HG03097 (cell line): ENCODE measurements around the gene DNAH17.

Source experiments
- ATAC-seq: cut with Tn5 transposase; IDR thresholded peaks from one replicate; pipeline ENCODE4 v1.9.1; 2021; ENCODE audit not compliant: unreplicated experiment, low FRiP score

Gene DNAH17

DNA sequence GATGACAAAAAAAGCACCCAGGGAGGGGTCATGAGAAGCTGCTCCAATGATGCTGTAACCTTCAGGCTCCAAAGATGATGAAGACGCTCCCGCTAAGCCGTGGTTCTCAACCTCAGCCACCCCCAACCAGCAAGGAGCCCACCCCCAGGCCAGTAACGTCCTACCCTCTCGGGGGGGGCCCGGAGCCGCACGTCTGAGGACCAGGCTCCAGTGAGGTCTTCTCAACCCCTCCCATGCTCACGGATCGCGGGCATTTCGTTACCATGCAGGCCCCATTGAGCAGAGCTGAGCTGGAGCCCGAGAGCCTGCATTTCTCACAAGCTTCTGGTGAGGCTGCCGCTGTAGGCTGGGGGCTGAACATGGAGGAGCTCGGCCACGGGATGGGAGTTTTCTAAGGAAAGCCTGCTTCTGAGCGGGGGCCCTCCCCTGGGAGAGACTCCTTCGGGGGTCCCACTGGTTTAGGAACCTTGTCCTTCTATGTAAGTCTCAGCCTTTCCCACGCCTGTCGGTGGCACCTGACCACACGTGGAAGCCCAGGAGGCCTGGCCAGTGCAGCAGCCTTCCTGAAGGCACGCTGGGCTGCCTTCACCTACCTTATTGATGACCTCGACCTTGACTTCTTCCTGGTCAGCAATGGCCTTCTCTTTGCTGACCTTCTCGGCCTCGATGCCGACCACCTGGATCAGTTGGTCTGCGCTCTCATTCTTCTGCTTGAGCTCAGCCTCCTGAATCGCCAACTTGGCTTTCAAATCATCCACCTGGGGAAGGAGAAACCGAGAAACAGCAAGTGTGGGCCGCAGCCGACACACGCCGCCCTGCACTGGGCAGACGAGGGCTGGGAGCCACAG is 116.0 kb downstream of the DNAH17 start:
- no peak for ATAC-seq

DNA sequence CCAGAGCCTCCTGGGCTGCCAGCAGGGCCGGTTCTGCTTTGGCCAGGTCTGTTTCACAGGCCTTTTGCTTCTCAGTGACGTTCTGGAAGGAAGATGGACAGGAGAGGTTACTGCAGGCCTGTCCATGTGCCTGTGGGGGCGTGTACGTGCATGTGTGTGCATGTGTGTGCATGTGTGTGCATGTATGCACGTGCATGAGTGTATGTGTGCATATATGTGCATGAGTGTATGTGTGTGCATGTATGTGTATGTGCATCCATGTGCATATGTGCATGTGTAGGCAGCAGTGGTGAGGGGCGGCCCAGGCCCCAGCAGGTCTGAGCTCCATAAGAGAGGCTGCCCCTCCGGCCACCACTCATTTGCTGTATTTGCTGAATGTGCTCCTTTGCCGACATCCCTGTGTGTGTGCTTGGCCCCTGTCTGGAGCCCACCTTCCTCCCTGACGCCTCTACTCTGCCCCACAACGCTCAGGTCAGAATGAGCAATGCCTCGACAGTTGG is 117.0 kb downstream of the DNAH17 start:
- ATAC-seq: no peak

DNA sequence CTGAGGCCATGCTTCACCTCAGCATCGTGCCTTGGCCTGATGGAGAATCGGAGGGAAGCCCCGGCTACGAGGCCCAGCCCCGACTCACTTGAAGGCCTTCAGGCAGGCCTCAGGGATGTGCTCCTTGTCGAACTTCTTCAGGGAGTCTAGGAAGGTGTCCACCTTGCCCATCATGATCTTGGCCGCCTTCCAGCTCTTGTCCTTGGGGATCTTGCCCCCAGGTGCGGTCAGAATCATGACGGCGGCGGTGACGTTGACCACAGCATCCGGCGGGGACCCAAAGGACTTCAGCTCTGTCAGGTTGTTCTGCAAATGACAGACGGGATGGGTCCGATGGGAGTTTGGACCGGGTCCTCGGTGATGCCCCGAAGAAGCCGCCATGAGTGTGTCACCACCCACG is 117.5 kb downstream of the DNAH17 start:
- ATAC-seq: no peak

DNA sequence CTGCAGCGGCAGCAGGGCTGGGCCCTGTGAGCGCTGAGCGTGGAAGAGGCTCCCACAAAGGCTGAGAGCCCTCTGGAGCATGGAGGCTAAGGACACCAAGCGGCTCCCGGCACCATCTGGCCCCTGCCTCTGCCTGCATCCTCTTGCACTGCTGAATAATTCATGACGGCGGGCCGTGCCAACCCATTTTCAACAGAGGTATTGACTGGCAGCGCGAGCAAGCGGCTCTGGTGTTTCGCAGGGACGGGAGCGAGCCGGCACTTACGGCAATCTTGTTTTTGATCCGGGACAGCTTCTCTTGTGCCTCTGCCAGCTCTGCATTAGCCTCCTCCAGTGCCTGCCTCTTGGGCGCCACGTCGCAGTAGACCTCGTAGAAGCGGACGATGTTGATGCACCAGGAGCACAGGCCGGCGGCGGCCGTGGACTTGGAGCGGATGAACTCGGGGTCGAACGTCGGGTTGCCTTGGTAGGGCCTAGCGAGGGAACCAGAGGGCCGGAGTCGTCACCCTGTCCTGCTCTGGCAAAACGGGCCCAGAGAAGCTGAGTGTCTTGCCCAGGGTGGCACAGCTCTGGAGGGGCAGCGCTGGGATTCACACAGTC is 118.4 kb downstream of the DNAH17 start:
- no peak for ATAC-seq

DNA sequence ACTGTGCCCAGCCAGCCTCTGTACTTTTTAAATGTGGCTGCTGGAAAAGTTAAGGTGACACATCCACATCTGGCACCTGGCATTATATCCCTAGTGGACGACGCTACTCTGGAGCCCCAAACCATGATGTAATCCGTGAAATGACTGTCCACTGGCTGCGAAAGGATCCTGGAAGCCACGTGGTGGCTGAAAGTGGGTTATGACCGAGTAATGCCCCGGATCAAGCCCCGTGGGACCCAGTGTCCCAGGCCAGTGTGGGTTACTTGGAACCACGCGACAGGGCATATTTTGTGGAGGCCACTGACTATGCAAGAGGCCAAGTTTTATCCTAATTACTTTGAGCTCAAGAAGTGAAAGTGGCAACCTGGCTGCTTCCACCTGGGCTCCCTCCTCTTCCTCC is 119.1 kb downstream of the DNAH17 start:
- no peak for ATAC-seq

DNA sequence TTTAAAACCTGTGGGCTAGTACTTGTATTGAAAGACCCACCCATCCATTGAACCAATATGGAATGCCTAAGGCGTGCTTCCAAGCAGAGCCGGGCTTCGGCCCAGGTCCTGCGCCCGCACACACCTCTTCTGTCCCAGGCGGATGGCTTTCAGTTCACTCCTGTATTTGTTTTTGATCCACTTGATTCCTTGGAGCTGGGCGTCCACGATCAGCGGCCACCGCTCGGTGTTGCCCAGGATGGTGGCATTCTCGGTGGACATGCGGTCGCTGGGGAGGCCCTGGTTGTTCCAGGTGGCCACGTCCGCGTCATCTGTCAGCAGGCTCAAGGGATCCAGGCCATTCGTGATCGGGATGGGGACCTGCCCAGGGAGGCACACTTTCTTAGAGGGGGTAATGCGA is 122.8 kb downstream of the DNAH17 start:
- ATAC-seq: no peak

DNA sequence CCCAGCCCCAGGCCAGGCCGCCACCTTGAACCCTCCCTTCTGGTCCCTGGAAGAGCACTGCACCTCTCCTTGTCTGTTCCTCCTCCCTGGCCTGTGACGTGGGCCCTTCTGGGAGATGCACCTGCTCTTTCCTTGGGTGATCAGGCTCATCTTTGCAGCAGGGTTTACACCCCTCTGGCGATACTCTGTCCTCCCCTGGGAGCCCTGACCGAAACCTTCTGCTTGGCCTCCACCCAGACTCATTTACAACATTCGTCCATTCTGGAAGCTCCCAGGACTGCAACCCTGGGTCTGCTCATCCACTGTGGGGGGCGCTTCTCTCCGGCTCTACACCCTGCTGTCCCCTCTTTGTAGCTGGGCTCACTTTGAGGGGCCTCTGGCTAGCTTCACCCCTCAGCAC is 125.4 kb downstream of the DNAH17 start:
- no peak for ATAC-seq

DNA sequence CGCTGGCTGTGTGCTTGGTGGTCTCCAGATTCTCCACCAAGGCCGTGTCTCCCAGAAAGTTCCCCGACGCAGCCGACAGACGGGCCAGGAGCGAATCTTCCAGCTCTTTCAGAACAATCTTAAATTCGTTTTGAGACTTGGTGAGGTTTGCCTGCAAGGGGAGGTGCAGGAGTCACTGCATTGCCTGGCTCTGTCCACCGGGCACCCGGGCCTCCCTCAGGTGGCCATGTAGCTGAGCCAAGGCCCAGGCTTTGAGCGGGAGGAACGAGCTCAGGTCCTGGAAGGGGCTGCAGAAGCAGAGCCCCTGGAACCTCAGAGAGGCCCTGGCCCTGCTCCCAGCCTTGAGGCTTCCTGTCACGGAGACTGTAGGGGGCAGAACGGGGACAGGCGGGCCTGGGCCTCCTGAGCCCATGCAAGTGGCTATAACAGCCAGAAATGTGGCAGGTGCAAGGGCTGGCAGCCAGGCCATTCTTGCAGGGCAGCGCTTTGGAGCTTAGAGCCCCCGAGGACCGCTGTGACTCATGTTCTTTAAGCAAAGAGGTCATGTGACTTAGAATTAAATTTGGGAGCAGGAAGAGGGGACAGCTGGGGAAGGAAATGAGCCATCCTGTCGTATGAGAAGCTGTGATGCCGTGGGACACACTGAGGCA is 126.4 kb downstream of the DNAH17 start:
- no peak for ATAC-seq

DNA sequence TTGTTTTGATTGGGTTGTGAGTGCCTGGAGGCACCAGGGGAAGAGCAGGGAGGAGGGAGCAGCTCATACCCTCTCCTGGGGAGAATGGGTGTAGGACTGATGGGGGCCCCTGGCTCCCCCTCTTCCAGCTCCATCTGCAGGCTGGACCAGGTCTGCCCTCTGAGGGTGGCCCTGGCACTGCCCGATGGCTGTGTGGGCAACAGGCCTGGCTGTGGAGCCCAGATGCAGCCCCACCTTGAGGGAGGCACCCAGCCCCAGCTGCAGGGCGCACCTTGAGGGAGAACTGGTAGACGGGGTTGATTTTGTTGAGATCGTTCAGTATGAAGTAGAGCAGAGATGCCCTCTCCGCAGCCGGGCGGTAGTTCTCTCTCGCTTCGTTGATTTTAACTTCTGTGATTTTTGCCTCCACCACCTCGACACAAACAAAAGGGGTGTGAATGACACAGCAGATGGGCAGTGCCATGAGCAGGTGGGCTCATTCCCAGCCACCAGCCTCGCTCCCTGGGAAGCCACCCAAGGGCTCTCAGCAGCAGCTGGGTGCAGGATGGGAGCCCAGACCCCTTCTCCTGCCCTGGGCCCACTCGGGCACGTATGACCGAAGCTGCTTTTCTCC is 127.1 kb downstream of the DNAH17 start:
- no peak for ATAC-seq

DNA sequence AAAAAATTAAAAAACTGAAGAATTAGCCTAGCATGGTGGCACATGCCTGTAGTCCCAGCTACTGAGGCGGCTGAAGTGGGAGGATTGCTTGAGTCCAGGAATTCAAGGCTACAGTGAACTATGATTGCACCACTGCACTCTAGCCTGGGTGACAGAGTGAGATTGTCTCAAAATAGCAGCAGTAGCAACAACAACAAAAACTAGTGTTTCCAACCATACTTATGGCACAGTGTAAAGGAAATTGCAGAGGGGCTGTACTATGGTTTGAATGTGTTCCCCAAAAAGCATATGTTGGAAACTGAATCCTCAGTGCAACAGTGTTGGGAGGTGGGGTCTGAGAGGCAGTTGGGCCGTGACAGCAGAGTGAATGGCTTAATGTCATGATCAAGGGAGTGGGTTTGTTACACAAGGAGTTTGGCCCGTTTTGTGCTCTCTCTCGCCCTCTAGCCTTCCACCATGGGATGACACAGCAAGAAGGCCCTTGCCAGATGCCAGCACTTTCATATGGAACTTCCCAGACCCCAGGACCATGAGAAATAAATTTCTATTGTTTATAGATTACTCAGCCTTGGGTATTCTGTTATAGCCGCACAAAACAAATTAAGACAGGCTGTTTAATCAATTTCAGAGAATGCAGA is 128.7 kb downstream of the DNAH17 start:
- no peak for ATAC-seq

DNA sequence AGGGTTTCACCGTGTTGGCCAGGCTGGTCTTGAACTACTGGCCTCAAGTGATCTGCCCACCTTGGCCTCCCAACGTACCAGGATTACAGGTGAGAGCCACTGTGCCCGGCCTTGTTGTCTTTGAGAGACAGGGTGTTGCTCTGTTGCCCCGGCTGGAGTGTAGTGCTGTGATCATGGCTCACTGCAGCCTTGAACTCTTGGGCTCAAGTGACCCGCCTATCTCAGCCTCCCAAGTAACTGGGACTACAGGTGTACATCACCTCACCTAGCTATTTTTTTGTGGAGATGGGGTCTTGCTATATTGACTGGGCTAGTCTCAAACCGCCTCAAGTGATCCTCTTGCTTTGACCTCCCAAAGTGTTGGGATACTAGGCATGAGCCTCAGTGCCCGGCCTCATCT is 130.4 kb downstream of the DNAH17 start:
- no peak for ATAC-seq

DNA sequence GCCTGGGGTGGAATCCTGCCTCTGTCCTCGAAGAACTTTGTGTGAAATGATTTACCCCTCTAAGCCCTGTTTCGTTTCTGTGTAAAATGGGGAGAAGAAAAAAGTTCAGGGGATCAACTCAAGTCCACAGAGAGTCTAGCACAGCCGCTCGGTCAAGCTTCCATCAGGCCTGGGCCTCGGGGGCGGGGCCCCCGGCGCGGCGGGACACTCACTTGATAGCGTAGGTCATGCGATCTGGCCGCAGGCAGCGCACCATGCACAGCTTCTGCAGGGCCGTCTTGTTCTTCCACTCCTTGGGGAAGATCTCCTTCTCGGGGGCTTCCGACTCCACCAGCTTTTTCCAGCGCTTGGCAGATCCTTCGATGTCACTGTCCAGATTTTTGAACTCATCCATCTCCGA is 132.8 kb downstream of the DNAH17 start:
- ATAC-seq: no peak

DNA sequence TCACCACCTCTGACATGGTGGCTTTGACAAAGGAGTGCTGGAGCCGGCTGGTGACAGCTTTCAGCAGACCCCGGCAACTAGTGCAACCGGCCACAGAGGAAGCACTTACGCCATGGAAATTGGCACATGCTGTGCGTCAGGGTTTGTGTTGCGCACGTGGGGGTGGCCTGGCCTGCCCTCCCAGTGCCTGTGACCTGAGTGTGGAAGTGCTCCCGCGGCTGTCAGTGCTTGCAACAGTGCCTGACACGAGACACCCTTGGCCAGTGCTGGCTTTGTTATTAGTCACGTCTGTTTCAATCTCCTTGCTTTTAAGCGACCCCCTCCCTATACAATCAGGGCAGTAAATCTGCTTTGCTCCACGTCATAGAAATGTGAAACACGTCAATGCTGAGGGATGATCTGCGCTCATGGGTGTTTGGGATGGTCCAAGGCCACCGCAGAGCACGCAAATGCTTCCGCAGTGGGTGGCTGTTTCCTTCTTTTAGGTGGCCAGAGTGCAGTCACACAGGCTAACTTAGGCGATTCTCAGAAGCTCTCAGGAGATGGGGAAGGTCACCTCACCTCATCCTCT is 134.5 kb downstream of the DNAH17 start:
- ATAC-seq: no peak

DNA sequence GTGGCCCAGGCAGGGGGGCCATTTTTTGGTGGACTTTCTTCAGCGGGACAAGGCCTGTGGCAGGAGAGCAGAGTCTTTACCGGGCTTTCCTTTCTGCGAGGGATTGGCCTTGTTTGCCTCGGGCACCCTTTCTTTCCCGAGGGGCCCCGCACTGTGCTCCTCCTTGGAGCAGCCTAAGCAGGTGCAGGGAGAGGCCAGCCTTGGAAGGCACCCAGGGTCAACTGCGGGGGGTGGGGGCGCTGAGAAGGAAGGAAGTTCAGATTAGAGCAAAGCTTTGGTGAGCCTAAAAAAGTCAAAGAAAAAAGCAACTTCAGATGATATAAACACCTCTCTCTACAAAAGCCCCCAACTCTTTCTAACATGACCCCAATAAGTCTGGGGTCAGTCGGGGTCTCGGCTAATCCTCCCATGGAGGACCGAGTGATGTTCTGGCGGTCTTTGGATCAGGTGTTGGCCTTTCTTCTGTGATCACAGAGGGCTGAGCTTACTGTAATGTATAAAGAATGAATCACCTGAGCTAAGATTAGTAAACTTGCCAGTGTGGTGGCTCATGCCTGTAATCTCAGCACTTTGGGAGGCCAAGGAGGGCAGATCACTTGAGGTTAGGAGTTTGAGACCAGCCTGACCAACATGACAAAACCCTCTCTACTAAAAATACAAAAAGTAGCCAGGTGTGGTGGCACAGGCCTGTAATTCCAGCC is 135.8 kb downstream of the DNAH17 start:
- no peak for ATAC-seq

DNA sequence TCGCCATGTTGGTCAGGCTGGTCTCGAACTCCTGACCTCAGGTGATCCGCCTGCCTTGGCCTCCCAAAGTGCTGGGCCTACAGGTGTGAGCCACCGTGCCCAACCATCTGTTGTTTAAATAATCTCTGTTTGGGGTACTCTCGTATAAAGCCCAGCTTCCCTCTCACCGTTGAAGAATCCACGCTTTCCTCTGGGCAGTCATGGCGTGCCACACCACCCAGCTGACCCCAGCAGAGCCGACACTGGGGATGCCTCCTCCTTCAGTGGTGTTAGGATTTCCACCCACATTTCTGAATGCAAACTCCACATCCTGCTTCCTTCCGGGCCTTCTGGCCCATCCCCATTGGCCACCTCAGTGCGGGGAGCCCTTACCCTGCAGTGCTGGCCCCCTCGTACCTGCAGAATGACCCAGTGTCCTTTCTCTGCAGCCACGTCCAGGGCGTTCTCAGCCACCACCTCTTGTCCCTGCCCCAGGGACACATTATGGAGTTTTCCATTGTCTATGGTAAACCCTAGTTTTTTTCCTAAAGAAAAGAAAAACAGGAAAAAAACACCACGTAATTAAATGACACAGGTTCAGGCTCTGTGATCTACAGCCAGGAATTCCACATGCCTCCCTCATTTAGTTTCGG is 138.4 kb downstream of the DNAH17 start:
- no peak for ATAC-seq

DNA sequence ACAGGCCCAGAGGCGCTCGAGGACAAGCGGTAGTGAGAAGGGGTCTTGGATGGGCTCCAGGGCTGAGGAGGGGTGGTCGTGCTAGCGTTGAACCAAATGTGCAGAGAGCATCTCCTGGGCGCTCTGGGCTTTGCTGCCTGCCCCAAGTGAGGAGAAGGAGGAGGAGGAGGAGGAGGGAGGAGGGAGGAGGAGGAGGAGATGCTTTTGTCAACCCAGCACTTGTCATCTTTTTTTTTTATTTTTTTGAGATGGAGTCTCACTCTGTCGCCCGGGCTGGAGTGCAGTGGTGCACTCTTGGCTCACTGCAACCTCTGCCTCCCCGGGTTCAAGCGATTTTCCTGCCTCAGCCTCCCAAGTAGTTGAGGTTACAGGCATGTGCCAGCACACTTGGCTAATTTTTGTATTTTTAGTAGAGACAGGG is 138.9 kb downstream of the DNAH17 start:
- no peak for ATAC-seq

DNA sequence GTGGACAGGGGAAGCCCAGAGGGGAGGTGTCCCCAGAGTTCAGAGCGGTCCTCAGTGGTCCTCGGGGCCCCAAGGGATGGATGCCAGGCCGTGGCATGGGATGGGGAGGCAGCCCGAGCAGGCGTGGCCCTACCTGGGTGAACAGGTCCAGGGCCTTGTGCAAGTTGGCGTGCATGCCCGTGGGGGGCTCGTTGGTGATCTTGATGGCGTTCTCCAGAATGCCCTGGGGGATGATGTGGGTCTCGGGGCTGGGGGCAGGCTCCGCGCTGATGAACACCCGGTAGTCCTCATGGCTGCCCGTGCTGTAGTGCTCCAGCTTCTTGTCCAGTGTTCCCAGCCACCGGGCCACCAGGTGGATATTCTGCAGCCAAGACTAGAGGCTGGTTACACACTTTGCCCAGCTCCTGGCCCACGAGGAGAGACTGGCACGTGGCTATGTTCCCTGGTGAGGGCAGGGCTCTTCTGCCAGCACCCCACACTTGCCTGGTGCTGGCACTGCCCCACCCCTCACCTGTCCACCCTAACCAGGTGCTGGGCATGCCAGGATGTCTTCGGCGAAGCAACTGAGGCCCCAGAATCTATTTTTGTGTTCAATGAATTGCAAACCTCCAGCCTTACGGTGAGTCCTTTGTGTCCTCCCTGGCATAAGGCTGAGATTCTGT is 139.6 kb downstream of the DNAH17 start:
- no peak for ATAC-seq

DNA sequence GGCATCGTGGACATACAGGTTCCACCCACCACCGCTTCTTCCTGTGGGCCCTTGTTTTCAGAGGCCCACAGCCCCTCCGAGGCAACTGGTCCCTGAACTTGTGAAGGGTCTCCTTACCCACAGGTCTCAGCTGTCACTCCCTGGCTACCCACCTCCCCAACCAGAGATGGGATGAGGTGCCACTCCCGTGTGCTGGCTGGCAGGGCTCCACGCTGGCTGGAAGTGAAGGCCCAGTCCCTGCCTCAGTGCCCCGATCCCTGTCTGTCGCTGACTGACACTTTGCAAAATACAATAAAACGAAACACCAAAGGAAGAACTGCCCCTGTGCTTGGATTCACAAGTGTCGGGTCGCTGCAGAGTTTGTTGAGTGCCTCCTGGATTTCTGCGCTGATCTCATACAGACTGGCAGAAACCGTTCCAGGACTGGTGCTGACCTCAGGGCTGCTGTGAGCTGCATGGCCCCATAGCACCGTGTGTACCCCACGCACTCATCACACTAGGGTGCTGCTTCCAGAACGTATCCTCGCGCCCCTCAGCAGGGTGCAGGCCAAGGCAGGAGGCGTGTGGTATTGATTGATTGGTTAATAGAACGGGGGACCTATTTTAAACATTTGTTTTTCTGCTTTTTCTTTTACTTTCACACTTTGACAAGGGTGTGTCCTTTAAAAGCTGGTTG is 141.7 kb downstream of the DNAH17 start:
- no peak for ATAC-seq
